ENCODE data around the gene FAM234A.

Gene FAM234A

DNA sequence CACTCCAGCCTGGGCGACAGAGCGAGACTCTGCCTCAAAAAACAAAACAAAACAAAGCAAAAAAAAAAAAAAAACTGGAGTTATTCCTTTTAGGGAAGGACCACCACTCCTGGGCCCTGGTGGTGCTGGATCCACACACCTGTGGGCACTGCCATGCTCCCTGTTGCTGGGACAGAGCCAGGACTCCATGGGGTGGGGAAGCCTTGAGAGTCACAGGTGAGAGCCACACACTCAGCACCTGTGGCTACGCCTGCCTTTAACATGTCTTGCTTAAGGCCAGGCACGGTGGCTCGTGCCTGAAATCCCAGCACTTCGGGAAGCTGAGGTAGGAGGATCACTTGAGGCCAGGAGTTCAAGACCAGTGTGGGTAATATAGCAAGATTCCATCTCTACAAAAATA is 66.6 kb downstream of the FAM234A start:
- DNase-seq (ENCODE audit: low spot score): no peak

GRCh38 chr16:301950-302349 is 67.3 kb downstream of the FAM234A start:
- no peak for DNase-seq (ENCODE audit: low spot score)

- no peak for DNase-seq (ENCODE audit: low spot score)
Measured at GRCh38 chr16:303760-304505, 69.3 kb downstream of the FAM234A start.

- no peak for DNase-seq (ENCODE audit: low spot score)
Measured at GRCh38 chr16:305916-306626, 71.5 kb downstream of the FAM234A start.

DNA sequence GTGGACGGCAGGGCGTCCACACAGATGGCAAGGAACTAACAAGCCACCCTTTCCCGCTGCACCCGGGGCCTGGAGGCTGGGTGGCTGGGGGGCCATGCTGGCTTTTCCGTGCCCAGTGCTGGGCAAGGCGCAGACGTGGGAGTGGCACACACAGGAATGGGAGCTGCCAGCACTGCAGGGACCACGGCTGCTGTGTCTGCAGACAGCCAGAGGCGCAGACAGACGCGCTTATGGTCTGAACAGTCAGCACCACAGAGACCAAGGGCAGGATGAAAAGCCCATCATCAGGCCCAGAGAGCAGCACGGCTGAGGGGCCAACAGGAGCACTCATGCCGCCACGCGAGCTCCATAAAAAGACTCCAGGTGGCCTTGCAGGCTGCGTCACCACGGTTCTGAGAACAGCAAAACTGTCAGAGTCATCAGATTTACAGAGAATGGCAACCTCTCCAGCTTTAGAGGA is 72.3 kb downstream of the FAM234A start:
- DNase-seq (ENCODE audit: low spot score): no peak

DNA sequence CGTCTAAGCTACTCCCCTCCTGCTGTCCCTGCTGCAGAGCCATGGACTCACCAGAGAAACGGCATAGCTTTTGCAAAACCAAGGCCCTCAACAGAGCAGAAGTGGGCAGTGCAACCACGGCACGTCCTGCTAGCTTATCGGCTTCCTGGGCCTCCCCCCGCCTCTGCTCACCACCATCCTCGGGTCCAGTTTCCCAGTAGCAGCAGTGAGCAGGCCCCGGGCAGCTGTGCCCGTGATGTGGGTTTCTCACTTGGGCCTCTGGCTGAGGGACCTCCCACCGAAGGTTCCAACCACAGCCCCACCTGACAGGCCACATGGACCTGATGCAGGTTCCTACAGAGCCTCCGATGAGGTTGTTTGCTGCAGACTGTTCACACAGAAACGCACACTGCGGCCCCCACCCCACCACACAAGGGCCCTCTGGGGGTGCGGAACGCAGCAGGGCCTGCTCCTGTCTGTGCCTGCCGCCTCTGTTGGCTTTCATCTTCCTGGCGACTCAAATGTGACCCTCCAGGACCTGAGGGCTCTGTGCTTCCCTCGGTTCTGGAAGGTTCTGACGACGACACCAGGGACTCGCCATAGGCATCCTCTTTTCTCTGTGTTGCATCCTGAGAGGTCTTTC is 73.2 kb downstream of the FAM234A start:
- no peak for DNase-seq (ENCODE audit: low spot score)

GRCh38 chr16:309476-309875 is 74.9 kb downstream of the FAM234A start:
- DNase-seq (ENCODE audit: low spot score): no peak

GRCh38 chr16:311725-312124 is 77.1 kb downstream of the FAM234A start:
- DNase-seq (ENCODE audit: low spot score): no peak

DNA sequence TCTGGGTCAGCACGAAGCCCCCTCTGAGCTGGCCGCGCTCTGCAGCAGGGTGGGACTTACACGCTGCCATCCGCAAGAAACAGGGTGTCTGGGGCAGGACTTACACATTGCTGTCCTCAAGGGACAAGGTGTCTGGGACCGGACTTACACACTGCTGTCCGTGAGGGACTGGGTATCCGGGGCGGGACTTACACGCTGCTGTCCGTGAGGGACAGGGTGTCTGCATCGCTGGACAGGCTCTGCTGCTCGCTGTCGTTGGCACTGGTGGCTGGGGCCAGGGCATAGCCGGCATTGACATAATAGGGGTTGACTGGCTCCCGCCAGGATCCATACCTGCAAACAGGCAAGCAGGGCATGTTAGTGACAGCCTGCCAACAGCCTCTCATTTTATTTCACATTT is 79.7 kb downstream of the FAM234A start:
- no peak for DNase-seq (ENCODE audit: low spot score)

DNA sequence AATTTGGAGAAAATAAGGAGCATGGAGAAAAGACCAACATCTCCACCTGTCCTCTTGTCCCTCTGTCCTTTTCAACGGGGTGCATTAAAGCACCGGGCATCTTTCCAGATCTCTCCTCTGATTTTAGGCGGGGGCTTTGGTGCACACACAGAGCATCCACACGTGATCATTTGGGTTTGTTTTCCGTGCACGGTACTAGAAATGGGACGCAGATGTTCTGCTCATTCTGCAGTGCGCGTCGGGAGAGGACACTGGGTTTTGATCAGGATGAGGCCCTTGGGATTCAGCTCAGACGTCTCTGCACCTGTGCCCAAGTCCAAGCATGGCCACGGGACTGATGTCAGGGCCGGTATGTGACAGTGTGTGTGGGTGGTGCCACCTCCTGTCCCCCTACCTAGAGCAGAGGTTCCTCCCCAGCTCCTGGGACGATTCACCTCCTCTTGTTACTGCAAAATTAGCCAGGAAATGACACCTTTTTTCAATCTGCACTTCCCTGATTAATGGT is 80.2 kb downstream of the FAM234A start:
- no peak for DNase-seq (ENCODE audit: low spot score)

Data from hepatic stellate cell (primary cell).